Measurements from ENCODE around the gene ADGRB2.

ADGRB2 gene, protein sequence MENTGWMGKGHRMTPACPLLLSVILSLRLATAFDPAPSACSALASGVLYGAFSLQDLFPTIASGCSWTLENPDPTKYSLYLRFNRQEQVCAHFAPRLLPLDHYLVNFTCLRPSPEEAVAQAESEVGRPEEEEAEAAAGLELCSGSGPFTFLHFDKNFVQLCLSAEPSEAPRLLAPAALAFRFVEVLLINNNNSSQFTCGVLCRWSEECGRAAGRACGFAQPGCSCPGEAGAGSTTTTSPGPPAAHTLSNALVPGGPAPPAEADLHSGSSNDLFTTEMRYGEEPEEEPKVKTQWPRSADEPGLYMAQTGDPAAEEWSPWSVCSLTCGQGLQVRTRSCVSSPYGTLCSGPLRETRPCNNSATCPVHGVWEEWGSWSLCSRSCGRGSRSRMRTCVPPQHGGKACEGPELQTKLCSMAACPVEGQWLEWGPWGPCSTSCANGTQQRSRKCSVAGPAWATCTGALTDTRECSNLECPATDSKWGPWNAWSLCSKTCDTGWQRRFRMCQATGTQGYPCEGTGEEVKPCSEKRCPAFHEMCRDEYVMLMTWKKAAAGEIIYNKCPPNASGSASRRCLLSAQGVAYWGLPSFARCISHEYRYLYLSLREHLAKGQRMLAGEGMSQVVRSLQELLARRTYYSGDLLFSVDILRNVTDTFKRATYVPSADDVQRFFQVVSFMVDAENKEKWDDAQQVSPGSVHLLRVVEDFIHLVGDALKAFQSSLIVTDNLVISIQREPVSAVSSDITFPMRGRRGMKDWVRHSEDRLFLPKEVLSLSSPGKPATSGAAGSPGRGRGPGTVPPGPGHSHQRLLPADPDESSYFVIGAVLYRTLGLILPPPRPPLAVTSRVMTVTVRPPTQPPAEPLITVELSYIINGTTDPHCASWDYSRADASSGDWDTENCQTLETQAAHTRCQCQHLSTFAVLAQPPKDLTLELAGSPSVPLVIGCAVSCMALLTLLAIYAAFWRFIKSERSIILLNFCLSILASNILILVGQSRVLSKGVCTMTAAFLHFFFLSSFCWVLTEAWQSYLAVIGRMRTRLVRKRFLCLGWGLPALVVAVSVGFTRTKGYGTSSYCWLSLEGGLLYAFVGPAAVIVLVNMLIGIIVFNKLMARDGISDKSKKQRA (N-terminal part only)

GRCh38 chr1:31764312-31765040 lies at the start of gene ADGRB2:
Gene ADGRB2 (minus strand): TSS chr1:31764340. CDS start chr1:31757221, 7,119 bp downstream.
- peak; percentile 41 for DNase-seq

DNA sequence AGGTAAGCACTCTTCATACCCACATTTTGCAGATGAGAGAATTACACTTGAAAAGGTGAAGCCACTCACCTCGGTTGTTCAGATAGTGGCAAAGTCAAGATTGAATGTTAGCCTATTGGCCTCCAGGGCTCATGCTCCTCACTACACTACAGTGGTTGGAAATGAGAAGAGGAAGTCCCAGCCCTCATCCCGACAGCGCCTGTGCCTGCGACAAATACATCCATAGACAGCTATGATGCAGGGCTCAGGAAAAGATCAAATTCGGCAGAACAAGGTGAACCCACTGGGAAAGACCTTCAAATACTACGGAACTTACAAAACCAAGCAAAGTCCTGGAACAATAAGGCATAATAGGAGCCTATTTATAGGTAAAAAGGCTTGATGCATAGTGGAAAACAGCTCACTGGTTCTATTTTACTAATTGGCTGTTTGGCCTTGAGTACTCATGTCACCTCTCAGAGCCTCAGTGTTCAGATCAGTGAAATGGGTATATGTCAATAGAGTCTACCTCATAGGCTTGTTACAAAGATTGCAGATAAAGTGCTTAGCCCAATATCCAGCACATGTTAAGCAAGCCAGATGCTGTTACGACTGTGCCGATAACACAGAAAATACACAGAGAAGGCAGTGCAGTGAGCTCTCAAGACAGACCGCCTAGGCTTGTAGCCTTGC lies 48.2 kb upstream of the ADGRB2 start:
- peak; percentile 16 for DNase-seq

GRCh38 chr1:31811605-31812004 lies 47.5 kb upstream of the ADGRB2 start:
- peak; percentile 18 for DNase-seq

GRCh38 chr1:31809698-31810097 lies 45.6 kb upstream of the ADGRB2 start:
- no peak for DNase-seq

GRCh38 chr1:31807273-31808048 lies 43.3 kb upstream of the ADGRB2 start:
- DNase-seq = peak; percentile 12

- peak; percentile 17 for DNase-seq
Measured at GRCh38 chr1:31805318-31805717, 41.2 kb upstream of the ADGRB2 start.

DNA sequence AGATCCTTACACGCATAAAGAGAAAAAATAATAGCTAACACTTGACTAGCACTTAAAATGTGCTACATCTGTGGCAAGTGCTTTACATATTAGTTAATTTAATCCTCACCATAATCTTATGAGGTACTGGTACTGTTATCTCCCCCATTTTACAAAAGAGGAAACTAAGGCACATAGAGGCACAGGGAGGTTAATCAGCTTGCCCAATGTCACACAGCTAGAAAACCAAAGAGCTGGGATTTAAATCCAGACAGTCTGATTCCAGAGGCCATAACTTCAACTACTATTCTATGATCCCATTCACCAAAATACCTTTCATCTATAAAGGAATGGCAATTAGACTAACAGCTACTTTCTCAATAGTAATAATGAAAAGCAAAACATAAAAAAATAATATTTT lies 40.0 kb upstream of the ADGRB2 start:
- DNase-seq = no peak

- no peak for DNase-seq
Measured at GRCh38 chr1:31803610-31804009, 39.5 kb upstream of the ADGRB2 start.

- DNase-seq = peak; percentile 12
Measured at GRCh38 chr1:31802190-31803150, 38.3 kb upstream of the ADGRB2 start.

DNA sequence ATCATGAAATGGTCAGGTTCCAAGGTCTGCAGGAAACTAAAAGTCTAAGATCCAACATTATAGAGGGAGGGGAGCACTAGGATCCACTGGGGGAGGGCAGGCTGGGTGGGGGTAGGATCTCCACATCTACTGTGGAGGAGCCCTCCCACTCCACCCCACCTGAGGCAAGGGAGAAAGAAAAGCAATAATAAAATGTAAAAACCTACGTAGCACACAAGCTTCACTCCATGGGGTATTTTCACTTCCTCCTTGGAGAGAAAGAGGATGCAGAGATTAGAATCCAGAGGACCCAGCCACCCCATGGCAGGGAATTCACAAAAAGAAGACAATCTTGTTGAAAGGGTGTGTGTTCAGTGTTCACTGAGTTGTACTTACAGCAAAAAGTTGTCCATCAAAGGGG lies 37.3 kb upstream of the ADGRB2 start:
- peak; percentile 10 for DNase-seq

DNA sequence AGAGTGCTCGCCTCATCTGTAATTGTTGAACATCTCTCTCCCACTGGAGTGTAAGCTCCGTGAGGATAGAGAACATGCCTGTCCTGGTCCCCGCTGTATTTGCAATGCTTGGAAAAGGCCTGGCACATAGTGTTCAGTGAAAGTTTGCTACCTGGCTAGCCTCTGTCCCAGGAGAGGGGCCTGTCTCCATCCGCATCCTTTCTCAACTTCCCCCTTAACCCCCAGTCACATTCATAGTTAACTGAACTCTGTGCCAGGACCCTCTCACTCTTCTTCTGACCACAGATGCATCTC lies 36.5 kb upstream of the ADGRB2 start:
- peak; percentile 15 for DNase-seq

DNA sequence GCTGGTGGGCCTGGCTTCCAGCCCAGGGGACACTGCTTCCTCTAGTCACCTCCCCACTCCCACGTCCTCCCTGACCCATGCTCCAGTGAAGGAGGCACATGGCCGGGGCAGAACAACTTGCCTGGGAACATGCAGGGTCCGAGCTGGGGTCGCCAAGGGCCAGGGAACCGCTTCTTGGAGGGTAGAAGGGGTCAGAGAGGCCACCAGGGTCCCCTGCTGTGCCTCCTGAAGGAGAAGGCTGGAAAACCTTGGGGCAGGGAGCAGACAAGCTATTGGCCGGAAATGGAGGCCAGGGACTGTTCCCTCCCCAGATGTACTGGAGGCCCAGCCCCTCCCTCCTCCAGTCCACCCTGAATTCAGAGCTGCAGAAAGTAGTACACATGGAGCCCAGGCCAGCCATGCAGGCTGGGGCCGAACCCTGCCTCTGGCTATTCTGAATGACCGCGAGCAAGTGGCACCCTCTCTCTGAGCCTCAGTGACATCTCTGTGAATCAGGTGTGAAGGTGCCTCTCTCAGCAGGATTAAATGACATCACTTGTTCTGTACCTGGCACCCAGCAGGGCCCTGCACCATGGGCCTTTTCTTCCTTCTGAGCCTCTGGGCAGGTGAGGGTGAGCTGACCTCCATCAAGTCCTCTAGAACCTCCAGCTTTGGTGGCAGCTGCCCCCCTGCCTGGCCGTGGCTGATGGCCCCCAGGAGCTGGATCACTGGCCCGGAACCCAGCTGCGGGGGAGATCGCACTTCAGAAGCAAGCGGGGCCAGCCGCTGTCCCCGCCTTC lies 35.9 kb upstream of the ADGRB2 start:
- DNase-seq = peak; percentile 19

DNA sequence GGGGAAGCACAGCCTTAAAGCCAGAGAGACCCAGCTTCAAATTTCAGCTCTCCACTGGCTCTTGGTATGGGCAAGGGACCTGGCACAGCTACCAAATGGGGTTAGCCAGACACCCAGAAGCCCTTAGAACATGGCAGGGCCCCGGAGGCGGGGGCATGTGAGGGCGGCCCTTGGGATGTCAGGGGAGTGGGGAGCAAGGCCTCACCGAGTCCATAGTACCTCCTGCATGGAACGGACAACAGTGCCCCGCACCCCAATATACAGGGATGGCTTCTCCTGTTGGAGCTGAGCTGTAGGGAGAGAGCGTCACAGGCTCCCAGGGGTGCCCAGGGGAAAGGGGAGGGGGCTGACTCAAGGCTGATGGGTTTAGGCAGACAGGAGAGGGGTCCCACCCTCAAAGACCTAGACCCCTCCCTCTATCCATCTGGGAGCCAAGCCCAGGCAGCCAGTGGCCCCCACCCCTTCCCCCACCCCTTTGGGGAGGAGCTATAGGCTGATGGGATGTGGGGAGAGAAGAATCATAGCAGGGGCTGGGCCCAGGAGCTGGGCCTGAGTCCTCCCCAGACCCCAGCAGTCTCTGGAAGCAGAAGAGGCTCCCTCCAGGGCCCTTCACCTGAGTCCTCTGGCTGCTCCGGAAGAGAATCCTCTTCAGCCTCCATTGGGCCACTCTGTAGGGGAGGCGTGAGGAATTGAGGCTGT lies 35.2 kb upstream of the ADGRB2 start:
- no peak for DNase-seq

DNA sequence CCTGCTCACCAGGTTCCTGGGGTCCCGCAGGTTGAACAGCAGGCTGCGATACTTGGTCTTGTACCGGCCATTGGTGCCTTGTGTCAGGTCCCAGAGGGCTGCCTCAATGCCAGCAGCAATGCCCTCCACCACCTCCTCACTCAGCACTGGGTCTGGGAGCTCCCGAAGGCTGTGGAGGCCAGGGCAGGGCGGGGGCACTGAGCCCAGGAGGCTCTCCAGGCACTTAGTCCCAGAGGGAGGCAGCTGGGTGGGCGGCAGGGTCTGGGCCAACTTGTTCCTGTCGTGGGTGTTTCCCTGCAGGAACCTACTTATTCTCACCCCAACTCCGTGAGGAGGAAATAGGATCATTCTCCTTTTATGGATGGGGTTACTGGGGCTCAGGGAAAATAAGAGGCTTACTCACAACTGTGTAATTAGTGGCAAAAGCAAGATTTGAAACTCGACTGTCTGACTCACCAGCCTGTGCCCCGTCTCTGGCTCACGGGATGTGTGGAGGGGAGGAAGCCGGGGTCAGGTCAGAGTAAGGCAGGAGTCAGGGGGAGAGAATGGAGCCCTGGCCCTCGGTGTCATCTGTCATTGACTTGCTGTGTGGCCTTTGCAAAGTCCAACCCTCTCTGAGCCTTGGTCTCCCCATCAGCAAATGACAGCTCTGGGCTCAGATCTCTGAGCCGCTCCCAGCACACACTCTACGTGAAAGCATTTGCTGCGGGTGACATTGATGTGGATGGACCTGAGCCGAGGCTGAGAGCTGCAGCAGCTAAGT lies 34.5 kb upstream of the ADGRB2 start:
- peak; percentile 63 for DNase-seq

DNA sequence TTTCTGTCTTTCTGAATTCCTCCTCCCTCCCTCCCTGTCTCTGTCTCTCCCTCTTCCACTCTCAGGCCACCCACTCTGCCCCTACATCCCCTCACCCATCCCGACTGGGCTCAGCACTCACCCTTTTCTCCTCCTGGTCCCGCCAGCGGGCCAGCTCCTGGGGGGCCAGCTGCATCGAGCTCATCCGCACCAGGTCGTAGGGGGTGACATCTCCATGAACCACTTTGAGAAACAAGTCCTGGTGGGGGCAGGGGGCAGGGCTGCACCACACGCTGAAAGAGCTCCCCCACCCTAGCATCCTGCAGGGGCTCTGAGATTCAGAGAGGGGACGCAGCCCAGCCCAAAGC lies 33.9 kb upstream of the ADGRB2 start:
- no peak for DNase-seq

DNA sequence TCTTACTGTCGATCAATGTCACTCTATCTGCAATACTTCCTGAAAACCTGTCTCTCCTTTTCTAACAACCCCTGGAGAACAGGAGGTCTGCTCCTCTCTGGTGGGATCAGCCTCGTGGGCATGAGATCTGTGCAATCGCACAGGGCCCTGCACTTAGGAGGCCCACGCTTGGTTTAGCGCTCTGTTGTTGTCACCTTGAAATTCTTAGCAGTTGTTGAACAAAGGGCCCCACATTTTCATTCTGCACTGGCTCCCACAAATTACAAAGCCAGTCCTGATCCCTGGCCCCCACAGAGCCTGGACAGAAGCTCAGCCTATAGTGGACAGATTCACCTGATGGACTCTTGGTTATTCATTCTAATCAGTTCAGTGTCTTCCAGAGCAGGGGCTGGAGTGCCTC lies 33.1 kb upstream of the ADGRB2 start:
- DNase-seq = no peak

DNA sequence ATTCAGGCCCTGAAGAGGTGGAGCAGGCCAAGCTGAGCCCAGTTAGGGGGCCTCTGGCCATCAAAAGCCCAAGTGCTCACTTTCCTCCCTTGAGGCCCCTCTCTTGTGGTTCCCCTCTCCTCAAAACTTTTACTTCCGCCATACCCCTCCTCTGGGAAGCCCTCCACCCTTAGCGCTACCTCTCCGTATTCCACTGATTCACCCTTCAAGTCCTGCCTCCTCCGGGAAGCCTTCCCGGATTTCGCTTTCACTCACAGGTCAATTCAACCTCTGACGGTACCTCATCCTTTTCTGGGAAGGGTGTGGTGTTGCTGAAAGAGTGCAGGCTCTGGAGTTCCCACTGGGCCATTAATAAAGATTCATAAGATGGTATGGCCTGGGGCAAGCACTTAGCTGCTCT lies 32.6 kb upstream of the ADGRB2 start:
- DNase-seq = peak; percentile 10

Data from stimulated activated CD8-positive, alpha-beta memory T cell treated with anti-CD3 and anti-CD28 coated beads, Interleukin-4, amount 100 ng/mL, for 48 hours (primary cell).